Measurements from ENCODE around the gene BECN2. TPM values are rescaled to one million over a fixed set of nuclear protein-coding genes. Genes with fewer than 3 reads are reported as not detected.

BECN2 gene
- not detected for total RNA-seq
- total RNA-seq (2013) = not detected
- total RNA-seq = 0 reads per million in 29 experiments

- Mint-ChIP-seq H3K4me1 (no peaks in the 10 kb centered on the region), H3K27ac (no peak within 1 kb of the TSS), H3K4me3 (no peak within 1 kb of the TSS), H3K9me3 (no peaks in the 10 kb centered on the region), H3K27me3 (peaks cover 0 to 3% of the 10 kb centered on the region in 2 donors), H3K36me3 (no peaks in the 10 kb centered on the region)
- CTCF ChIA-PET = no interaction called here
- Histone ChIP-seq H3K36me3 (ENCODE audit: control insufficient read depth in 2 of 2, extremely low read depth in 1 of 2, insufficient read depth in 1 of 2, low read length in 1 of 2) (no peaks in the 10 kb centered on the region), H3K9me3 (no peaks in the 10 kb centered on the region), H3K4me1 (ENCODE audit: control insufficient read depth in 1 of 2, extremely low read depth in 1 of 2, insufficient read depth in 2 of 2, low read length in 2 of 2) (no peaks in the 10 kb centered on the region), H3K27me3 (replicated peaks in 1 of 2; ENCODE audit: control insufficient read depth in 2 of 2, extremely low read depth in 1 of 2, insufficient read depth in 2 of 2, low read length in 1 of 2) (peaks cover 0 to 6% of the 10 kb centered on the region in 2 experiments), H3K27ac (ENCODE audit: low read length) (no peak within 1 kb of the TSS), H3K4me3 (ENCODE audit: control insufficient read depth in 1 of 2, extremely low read depth in 1 of 2, low read length in 1 of 2) (no peak within 1 kb of the TSS)
- WGBS (ENCODE audit: insufficient coverage) = 88% methylated on average over 31 of the region's 33 CpGs
- DNase-seq = no peak
- no peak for ATAC-seq (replicated peaks in 1 of 4)
- POLR2A ChIA-PET = no interaction called here
Observed at GRCh38 chr1:241957692-241958494, at the start of gene BECN2. BECN2 (plus strand) TSS chr1:241957767; CDS start chr1:241957767, 0 bp downstream.

- WGBS (ENCODE audit: insufficient coverage) = 91% methylated on average over 4 of the region's 7 CpGs
- CTCF ChIA-PET = no interaction called here
Observed at GRCh38 chr1:241916196-241916595, 41.4 kb upstream of the BECN2 start.

GRCh38 chr1:241917487-241917886, 40.1 kb upstream of the BECN2 start:
- H3K27ac Mint-ChIP-seq = no peak overlapping the region
- no peak for DNase-seq
- no peak overlapping the region for H3K4me3 Mint-ChIP-seq
- H3K4me1 Mint-ChIP-seq = no peaks in the 10 kb centered on the region
- Histone ChIP-seq H3K27ac (ENCODE audit: low read length) (no peak overlapping the region), H3K4me1 (ENCODE audit: control insufficient read depth in 1 of 2, extremely low read depth in 1 of 2, insufficient read depth in 2 of 2, low read length in 2 of 2) (no peaks in the 10 kb centered on the region), H3K4me3 (ENCODE audit: control insufficient read depth in 1 of 2, extremely low read depth in 1 of 2, low read length in 1 of 2) (no peak overlapping the region), H3K36me3 (ENCODE audit: control insufficient read depth in 2 of 2, extremely low read depth in 1 of 2, insufficient read depth in 1 of 2, low read length in 1 of 2) (no peaks in the 10 kb centered on the region), H3K27me3 (replicated peaks in 1 of 2; ENCODE audit: control insufficient read depth in 2 of 2, extremely low read depth in 1 of 2, insufficient read depth in 2 of 2, low read length in 1 of 2) (no peaks in the 10 kb centered on the region), H3K9me3 (no peaks in the 10 kb centered on the region)
- ATAC-seq (replicated peaks in 1 of 4) = no peak
- CTCF ChIA-PET = no interaction called here
- H3K9me3 Mint-ChIP-seq = no peaks in the 10 kb centered on the region
- H3K27me3 Mint-ChIP-seq = no peaks in the 10 kb centered on the region
- no peaks in the 10 kb centered on the region for H3K36me3 Mint-ChIP-seq
- POLR2A ChIA-PET = no interaction called here
- 91% methylated on average over 12 of the region's 12 CpGs for WGBS (ENCODE audit: insufficient coverage)

More at GRCh38 chr1:241916196-241916595, 41.4 kb upstream of the BECN2 start:
- no peak overlapping the region for H3K4me3 ChIP-seq (ENCODE audit: control insufficient read depth in 1 of 2, extremely low read depth in 1 of 2, low read length in 1 of 2)
- POLR2A ChIA-PET = interaction anchor here in 1 of 2 donors (0.7 kb wide), 1 partner anchor 947 kb away, joined by 3 read pairs; no protein-coding TSS in a partner anchor
- H3K36me3 Mint-ChIP-seq = no peaks in the 10 kb centered on the region
- no peaks in the 10 kb centered on the region for H3K4me1 Mint-ChIP-seq
- H3K4me3 Mint-ChIP-seq = no peak overlapping the region
- no peaks in the 10 kb centered on the region for H3K4me1 ChIP-seq (ENCODE audit: control insufficient read depth in 1 of 2, extremely low read depth in 1 of 2, insufficient read depth in 2 of 2, low read length in 2 of 2)
- DNase-seq = no peak
- no peaks in the 10 kb centered on the region for H3K36me3 ChIP-seq (ENCODE audit: control insufficient read depth in 2 of 2, extremely low read depth in 1 of 2, insufficient read depth in 1 of 2, low read length in 1 of 2)
- H3K27ac Mint-ChIP-seq = no peak overlapping the region
- ATAC-seq (replicated peaks in 1 of 4) = no peak
- no peaks in the 10 kb centered on the region for H3K27me3 Mint-ChIP-seq
- H3K9me3 ChIP-seq = no peaks in the 10 kb centered on the region
- no peaks in the 10 kb centered on the region for H3K9me3 Mint-ChIP-seq
- no peak overlapping the region for H3K27ac ChIP-seq (ENCODE audit: low read length)
- H3K27me3 ChIP-seq (replicated peaks in 1 of 2; ENCODE audit: control insufficient read depth in 2 of 2, extremely low read depth in 1 of 2, insufficient read depth in 2 of 2, low read length in 1 of 2) = no peaks in the 10 kb centered on the region

GRCh38 chr1:241918879-241919278, 38.7 kb upstream of the BECN2 start:
- no peak overlapping the region for H3K27ac Mint-ChIP-seq
- ATAC-seq (replicated peaks in 1 of 4) (no peak), DNase-seq (no peak)
- CTCF ChIA-PET = no interaction called here
- no peaks in the 10 kb centered on the region for H3K4me1 Mint-ChIP-seq
- POLR2A ChIA-PET = no interaction called here
- no peaks in the 10 kb centered on the region for H3K9me3 Mint-ChIP-seq
- Histone ChIP-seq H3K4me3 (ENCODE audit: control insufficient read depth in 1 of 2, extremely low read depth in 1 of 2, low read length in 1 of 2) (no peak overlapping the region), H3K9me3 (no peaks in the 10 kb centered on the region), H3K4me1 (ENCODE audit: control insufficient read depth in 1 of 2, extremely low read depth in 1 of 2, insufficient read depth in 2 of 2, low read length in 2 of 2) (no peaks in the 10 kb centered on the region), H3K27ac (ENCODE audit: low read length) (no peak overlapping the region), H3K27me3 (replicated peaks in 1 of 2; ENCODE audit: control insufficient read depth in 2 of 2, extremely low read depth in 1 of 2, insufficient read depth in 2 of 2, low read length in 1 of 2) (no peaks in the 10 kb centered on the region), H3K36me3 (ENCODE audit: control insufficient read depth in 2 of 2, extremely low read depth in 1 of 2, insufficient read depth in 1 of 2, low read length in 1 of 2) (no peaks in the 10 kb centered on the region)
- H3K36me3 Mint-ChIP-seq = no peaks in the 10 kb centered on the region
- H3K4me3 Mint-ChIP-seq = no peak overlapping the region
- H3K27me3 Mint-ChIP-seq = no peaks in the 10 kb centered on the region
- 73% methylated on average over 3 of the region's 5 CpGs for WGBS (ENCODE audit: insufficient coverage)

GRCh38 chr1:241924080-241924808, 33.3 kb upstream of the BECN2 start:
- no peak overlapping the region for H3K4me3 Mint-ChIP-seq
- Histone ChIP-seq H3K36me3 (ENCODE audit: control insufficient read depth in 2 of 2, extremely low read depth in 1 of 2, insufficient read depth in 1 of 2, low read length in 1 of 2) (no peaks in the 10 kb centered on the region), H3K27me3 (replicated peaks in 1 of 2; ENCODE audit: control insufficient read depth in 2 of 2, extremely low read depth in 1 of 2, insufficient read depth in 2 of 2, low read length in 1 of 2) (peaks cover 0 to 3% of the 10 kb centered on the region in 2 experiments), H3K27ac (ENCODE audit: low read length) (no peak overlapping the region), H3K4me3 (ENCODE audit: control insufficient read depth in 1 of 2, extremely low read depth in 1 of 2, low read length in 1 of 2) (no peak overlapping the region), H3K9me3 (no peaks in the 10 kb centered on the region), H3K4me1 (ENCODE audit: control insufficient read depth in 1 of 2, extremely low read depth in 1 of 2, insufficient read depth in 2 of 2, low read length in 2 of 2) (no peaks in the 10 kb centered on the region)
- POLR2A ChIA-PET = interaction anchor here in 1 of 2 donors (0.7 kb wide), 1 partner anchor 9 kb away, joined by 5 read pairs; no protein-coding TSS in a partner anchor
- WGBS (ENCODE audit: insufficient coverage) = 82% methylated on average over 7 of the region's 10 CpGs
- no peak for DNase-seq
- CTCF ChIA-PET = no interaction called here
- H3K4me1 Mint-ChIP-seq = no peaks in the 10 kb centered on the region
- peaks cover 1 to 3% of the 10 kb centered on the region in 2 donors for H3K27me3 Mint-ChIP-seq
- H3K9me3 Mint-ChIP-seq = no peaks in the 10 kb centered on the region
- no peaks in the 10 kb centered on the region for H3K36me3 Mint-ChIP-seq
- ATAC-seq (replicated peaks in 1 of 4) = no peak
- no peak overlapping the region for H3K27ac Mint-ChIP-seq

- POLR2A ChIA-PET = no interaction called here
Observed at GRCh38 chr1:241926141-241926540, 31.4 kb upstream of the BECN2 start.

More at GRCh38 chr1:241926141-241926540, 31.4 kb upstream of the BECN2 start:
- Mint-ChIP-seq H3K4me1 (no peaks in the 10 kb centered on the region), H3K4me3 (no peak overlapping the region), H3K36me3 (no peaks in the 10 kb centered on the region), H3K9me3 (no peaks in the 10 kb centered on the region), H3K27ac (no peak overlapping the region), H3K27me3 (peaks cover 3 to 4% of the 10 kb centered on the region in 2 donors)
- Histone ChIP-seq H3K27me3 (replicated peaks in 1 of 2; ENCODE audit: control insufficient read depth in 2 of 2, extremely low read depth in 1 of 2, insufficient read depth in 2 of 2, low read length in 1 of 2) (peaks cover 0 to 3% of the 10 kb centered on the region in 2 experiments), H3K27ac (ENCODE audit: low read length) (no peak overlapping the region), H3K9me3 (no peaks in the 10 kb centered on the region), H3K36me3 (ENCODE audit: control insufficient read depth in 2 of 2, extremely low read depth in 1 of 2, insufficient read depth in 1 of 2, low read length in 1 of 2) (no peaks in the 10 kb centered on the region), H3K4me3 (ENCODE audit: control insufficient read depth in 1 of 2, extremely low read depth in 1 of 2, low read length in 1 of 2) (no peak overlapping the region), H3K4me1 (ENCODE audit: control insufficient read depth in 1 of 2, extremely low read depth in 1 of 2, insufficient read depth in 2 of 2, low read length in 2 of 2) (no peaks in the 10 kb centered on the region)
- CTCF ChIA-PET = no interaction called here
- WGBS (ENCODE audit: insufficient coverage) = 70% methylated on average over 2 of the region's 5 CpGs
- DNase-seq (no peak), ATAC-seq (replicated peaks in 1 of 4) (no peak)

Measured in T-cell (primary cell).